ENCODE data around the gene BAIAP2. TPM values are rescaled to one million over a fixed set of nuclear protein-coding genes. Genes with fewer than 3 reads are reported as not detected.

Gene BAIAP2
- total and polyA plus RNA-seq, 2 of the 13 experiments (the other 11 are each of a cell fraction or from before 2014, with no cell fraction given) = 22.5 to 24.0 TPM

- TF ChIP-seq CEBPZ (IDR thresholded peaks at IDR 0.05; ENCODE audit: low read length) (no peak), MYC (CRISPR knock-in tag; IDR thresholded peaks at IDR 0.05; ENCODE audit: borderline replicate concordance) (no peak), HIC2 (CRISPR knock-in tag; IDR thresholded peaks at IDR 0.05; ENCODE audit: low read depth) (peak; percentile 56; the same call in 1 of the 2 replicates), ZNF143 (CRISPR knock-in tag; IDR thresholded peaks at IDR 0.05) (no peak), UBTF (CRISPR knock-in tag; IDR thresholded peaks at IDR 0.05) (0 out of 2 replicates have a peak, but pooled peaks have one; percentile 15), TEAD3 (CRISPR knock-in tag; optimal IDR thresholded peaks at IDR 0.05; ENCODE audit: borderline replicate concordance) (no peak), ZNF331 (CRISPR knock-in tag; IDR thresholded peaks at IDR 0.05) (peak; percentile 72), ZBTB46 (CRISPR knock-in tag; IDR thresholded peaks at IDR 0.05; ENCODE audit: borderline replicate concordance) (no peak), HOXA5 (CRISPR knock-in tag; IDR thresholded peaks at IDR 0.05) (no peak), POGZ (CRISPR knock-in tag; IDR thresholded peaks at IDR 0.05) (no peak), PRMT3 (CRISPR knock-in tag; IDR thresholded peaks at IDR 0.05; ENCODE audit: borderline replicate concordance, low read depth) (no peak), BHLHE40 (IDR thresholded peaks at IDR 0.05; ENCODE audit: low read length) (peak; percentile 65; the same call in 1 of the 2 replicates), ARID2 (CRISPR knock-in tag; IDR thresholded peaks at IDR 0.05; ENCODE audit: borderline replicate concordance) (peak; percentile 56; the same call in 1 of the 2 replicates), ZC3H13 (CRISPR knock-in tag; IDR thresholded peaks at IDR 0.05) (0 out of 2 replicates have a peak, but pooled peaks have one; percentile 29), EP300 (IDR thresholded peaks at IDR 0.05; ENCODE audit: low read depth in 2 of 2, low read length in 2 of 2) (no peak), EP300 (CRISPR knock-in tag; IDR thresholded peaks at IDR 0.05; ENCODE audit: borderline replicate concordance) (no peak), AGO1 (IDR thresholded peaks at IDR 0.05; ENCODE audit: low read depth, low read length, poor library complexity, severe bottlenecking) (peak; percentile 66), NR2F6 (IDR thresholded peaks at IDR 0.05) (no peak), NR2F6 (CRISPR knock-in tag; IDR thresholded peaks at IDR 0.05) (0 out of 2 replicates have a peak, but pooled peaks have one; percentile 13), HNF4A (CRISPR knock-in tag; IDR thresholded peaks at IDR 0.05) (peak; percentile 60), PHB2 (IDR thresholded peaks at IDR 0.05; ENCODE audit: partially characterized antibody) (no peak)
Observed at GRCh38 chr17:81037026-81037797, 2.3 kb downstream of the BAIAP2 start (continued).
